Suppressor macrophage treated with lipopolysaccharide for 4 hours (primary cell): ENCODE measurements around the gene MAP2K7.
"Not testable (repeated sequence)": the region's sequence is repeated elsewhere in the genome, so short reads cannot be mapped to it uniquely, and the experiment has no call there.

ENCODE experiments used
- DNase-seq: peaks from one replicate; pipeline ENCODE4 v3.0.0-alpha.2; 2020

Gene MAP2K7

DNA sequence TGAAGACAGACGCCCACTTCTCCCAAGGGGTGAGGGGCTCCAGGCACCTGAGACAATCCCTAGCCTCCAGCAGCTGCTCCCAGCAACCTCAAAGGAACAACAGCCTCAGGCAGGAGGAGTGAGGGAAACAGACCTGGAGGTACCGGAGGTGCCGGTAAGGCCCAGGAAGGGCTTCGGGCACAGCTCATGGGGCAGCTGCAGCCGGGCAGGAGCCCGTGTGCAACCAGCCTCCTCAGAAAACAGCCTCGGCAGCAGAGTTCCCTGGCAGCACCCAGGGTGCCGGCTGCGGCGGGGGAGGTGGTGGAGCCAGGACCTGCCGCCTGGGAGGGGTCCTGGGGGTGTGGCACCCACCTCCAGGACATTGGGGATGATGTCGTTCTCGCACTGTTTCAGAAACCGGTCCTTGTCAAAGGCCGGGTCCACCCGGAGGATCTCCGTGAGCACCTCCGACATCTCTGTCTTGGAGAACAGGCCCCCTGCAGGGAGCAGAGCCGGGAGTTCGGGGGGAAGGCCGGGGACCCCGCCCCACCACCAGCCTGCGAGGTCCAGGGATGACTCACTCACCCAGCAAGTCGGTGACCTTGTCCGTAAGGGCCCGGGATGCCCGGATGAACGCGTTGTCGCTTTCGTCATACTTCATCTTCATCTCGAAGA is 28.7 kb downstream of the MAP2K7 start:
- DNase-seq = no peak

DNA sequence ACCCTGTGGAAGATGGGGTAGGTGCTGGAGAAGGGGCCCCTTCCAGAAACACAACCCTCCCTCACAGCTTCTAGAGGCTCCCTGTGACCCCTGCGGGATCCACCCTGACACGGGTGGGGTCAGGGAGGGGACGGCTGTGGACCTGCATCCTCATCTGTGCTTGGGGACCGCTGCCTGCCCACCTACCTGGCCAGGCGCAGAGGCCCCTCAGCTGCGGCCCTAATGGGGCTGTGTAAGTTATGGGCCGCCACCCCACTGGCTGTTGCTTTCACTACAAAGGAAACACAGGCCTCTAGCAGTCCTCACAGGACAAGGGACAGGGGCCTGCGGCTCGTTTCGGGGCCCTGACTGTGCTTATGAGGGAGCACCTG is 29.2 kb downstream of the MAP2K7 start:
- DNase-seq = no peak

DNA sequence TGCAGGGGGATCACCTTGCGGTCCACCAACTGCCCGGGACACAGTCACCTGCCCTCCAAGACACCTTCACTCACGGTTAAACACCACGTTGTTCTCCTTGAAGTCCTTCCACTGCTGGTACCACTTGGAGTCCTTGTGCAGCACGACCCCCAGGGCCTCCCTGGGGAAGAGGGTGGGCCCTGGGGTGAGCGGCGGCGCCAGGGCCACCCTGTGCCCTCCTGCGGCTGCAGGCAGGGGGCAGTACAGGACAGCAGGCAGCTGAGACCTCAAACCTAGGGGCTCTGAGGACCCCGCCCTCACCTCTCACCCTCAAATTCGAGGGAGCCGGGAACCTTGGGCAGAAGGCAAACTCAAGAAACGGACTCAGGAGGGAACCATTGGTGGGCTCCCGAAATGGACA is 29.7 kb downstream of the MAP2K7 start:
- DNase-seq = no peak

DNA sequence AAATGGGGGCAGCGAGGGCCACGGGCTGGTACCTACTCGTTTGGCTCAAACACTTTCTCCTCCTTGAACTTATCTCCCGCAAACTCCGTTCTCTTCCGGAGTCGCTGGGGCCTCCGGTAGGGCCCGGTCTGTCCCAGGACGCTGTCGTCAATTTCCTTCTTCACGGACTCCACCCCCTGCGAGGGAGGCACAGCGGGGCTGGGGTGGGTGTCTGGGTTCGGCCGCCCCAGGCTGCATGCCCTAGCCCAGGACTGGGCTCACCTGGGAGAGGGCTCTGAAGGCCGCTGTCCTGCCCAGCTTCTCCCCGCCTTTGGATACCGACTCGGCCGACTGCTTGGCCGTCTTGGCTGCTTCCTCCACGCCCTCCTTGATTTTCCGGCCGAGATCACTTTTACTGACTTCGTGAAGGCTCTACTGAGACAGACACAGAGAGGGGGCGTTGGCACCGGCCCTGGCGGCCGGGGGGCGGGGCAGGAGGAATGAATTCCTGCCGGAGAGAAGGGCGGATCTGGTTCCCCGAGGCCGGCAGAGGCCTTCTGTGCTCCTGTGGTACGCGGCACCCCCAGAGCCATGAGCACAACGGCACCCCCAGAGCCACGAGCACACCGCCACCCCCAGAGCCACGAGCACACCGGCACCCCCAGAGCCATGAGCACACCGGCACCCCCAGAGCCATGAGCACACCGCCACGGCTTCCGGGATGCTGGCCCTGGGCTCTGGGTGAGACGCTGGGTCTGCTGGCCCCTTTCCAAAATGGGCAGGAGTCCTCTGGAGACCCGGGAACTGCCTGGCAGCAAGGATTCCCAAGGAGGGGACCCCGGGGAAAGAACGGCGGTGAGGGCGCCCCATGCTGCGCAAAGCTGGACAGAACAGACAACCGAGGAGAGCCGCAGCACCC is 30.4 kb downstream of the MAP2K7 start:
- DNase-seq = no peak

DNA sequence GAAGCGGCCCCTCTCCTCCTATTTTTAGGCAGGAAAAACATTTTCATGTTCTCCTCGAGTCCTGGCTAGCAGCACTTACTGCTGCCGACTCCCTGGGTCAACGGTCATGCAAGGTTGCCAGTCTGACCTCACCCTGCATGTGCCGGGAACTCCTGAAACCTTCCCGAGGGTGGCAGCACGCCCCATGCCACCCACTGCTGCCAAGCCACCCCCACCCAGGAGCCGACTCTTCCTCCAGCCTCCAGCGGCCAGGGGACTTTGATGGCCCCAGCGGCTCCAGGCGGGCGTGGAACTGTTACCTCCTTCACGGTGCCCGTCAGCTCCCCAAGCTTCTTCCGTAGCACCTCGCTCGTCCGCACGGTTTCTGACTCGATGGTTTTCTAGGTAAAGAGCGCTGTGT is 31.1 kb downstream of the MAP2K7 start:
- DNase-seq = no peak

DNA sequence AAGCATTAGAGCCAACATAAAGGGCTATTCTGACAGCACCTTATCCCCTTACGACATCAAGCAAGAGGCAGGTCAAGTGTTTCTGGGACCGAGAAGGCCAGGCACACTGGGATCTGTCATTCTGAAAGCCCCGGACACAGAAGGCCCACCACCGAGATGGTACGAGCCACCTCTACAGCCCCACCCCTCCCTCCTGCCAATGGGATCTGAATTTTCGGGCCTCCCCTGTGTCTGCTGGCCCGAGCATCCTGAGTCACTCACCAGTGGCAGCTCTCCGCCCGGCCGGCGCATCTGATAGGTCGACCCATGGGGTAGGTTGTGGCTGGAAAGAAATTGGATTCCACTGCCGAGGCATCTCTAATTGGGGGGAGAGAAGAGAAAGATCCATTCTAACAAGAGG is 37.2 kb downstream of the MAP2K7 start:
- no peak for DNase-seq

DNA sequence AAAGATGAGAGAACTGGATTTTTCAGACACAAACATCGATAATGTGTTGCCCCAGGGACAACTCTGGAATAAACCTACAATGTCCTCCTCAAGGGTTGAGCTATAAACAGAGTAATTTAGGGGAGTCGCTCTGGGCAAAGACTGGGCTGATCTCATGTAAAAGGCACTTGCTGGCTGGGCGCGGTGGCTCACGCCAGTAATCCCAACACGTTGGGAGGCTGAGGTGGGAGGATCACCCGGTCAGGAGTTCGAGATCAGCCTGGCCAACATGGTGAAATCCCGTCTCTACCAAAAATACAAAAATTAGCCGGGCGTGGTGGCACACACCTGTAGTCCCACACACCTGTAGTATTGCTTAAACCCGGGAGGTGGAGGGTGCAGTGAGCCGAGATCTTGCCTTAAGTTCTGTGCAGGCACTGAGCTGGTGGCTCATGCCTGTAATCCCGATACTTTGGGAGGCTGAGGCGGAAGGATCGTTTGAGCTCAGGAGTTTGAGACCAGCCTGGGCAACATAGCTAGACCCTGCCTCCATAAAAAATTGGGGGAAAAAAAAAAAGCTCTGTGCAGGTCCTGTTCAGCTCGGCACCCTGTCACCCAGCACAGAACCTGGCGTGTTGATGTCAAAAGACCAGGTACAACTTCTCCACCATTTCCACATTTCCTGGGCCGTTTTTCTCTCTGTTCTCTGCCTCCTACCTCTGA is 38.4 kb downstream of the MAP2K7 start:
- DNase-seq = no peak

DNA sequence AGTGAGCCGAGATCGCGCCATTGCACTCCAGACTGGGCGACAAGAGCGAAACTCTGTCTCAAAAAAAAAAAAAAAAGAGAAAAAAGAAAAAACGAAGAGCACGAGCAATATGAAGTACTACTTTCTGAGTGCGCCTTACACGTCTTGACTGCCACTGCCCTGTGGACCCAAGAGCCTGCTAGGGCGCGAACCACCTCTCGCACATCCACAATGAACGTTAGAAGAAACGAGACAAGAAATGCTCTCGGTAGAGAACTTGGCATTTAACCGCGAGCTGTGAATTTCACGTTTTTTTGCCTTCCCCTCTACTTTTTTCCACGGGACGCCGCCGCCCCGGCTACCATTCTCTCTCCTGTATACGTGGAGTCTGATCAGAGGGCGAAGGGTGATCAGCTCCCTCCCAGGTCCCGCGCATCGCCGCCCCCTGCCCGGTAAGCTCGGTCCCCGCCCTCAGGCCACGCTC is 39.3 kb downstream of the MAP2K7 start:
- DNase-seq = peak; percentile 16

DNA sequence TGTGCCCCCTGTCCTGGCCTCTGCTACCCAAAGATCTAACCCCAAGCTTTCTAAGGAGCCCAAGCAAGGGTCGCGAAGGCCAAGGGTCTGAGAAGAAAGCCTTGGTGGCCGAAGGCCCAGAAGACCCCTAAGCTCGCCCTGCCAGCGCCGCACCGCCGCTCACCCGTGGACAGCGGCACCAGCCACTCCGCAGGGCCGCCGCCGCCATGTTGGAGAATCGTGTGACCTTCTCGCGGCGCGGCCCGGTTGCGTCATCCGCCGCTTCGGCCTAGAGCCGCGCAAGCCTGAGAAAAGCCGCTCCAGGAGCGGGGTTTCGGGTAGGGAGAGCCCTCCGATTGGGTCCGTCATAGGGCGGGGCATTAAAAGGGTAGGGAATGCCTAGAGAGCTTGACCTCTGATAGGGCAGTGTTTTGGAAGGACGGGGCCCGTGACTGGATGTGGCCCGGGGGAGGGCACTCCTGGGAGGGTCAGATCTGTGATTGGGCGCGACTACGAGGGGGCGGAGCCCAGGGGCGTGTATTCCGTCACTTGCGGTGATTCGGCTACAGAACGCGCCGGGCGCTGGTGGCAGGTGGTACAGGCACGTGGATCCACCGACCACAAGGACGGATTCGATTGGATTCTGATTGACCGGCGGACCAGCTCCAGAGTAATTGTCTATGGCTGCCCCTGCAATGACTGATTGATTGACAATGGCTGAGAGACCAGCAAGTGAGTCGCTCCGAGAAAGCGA is 39.9 kb downstream of the MAP2K7 start, which contains the start of gene TIMM44:
Gene TIMM44 (minus strand): TSS at position 223 of the 733 bp plus-strand sequence. CDS start 15 bp downstream, at position 208.
- peak; percentile 100 for DNase-seq

DNA sequence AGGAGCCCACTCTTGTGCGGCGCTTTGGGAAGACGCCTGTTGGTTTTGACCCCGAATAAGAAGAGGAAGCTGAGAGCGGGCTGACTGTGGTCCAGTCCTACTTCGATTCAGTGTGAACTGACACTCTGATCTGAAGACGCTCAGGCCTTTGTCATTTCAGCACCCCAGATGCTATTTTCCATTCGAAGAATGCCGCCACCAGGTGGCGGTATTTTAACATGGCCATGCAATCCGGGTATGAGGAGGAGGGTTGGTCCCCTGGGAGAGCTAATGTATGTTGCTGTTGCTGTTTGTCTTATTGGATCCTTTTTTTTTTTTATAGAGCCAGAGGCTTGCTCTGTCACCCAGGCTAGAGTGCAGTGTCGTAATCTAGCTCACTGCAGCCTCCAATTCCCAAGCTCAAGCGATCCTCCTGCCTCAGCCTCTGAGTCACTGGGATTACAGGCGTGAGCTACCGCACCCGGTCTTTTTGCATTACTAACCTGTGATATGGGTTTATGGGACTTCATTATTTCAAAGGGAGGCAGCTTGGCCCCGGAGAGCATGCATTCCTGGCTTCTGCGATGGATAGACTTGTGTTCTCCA is 40.6 kb downstream of the MAP2K7 start:
- peak; percentile 93 for DNase-seq

DNA sequence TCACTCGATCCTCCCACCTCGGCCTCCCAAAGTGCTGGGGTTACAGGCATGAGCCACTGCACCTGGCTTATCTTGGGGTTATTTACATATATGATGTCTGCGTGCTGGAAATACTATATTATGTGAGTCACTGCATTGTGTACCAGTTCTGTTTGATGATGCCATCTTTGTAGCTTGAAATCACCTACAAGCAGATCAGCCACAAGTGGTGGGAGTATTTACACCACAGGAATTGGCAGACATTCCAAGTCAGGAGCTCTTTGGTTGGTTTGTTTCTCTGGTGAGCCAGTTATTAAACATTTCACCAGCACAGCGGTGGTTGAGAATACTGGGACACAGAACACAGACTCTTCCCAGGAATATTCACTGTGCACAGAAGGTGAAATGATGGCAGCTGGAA is 44.3 kb downstream of the MAP2K7 start:
- no peak for DNase-seq

DNA sequence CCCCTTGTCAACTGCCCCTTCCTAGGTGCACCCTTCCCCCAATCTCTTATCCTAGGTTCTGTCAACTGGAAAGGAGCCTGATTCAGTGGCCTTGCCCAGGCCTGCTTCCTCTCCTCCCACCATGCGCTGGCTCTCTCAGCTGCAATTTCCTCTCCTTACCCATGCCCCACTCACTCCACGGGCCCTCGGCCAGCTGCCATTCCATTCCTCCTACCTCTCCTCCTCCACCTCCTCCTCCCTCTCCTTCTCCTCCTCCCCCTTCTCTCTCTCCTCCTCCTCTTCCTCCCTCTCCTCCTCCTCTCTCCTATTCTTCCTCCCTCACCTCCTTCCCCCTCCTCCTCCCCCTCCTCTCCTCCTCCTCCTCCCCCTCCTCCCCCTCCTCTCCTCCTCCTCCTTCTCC is 49.4 kb downstream of the MAP2K7 start:
- DNase-seq = no peak

DNA sequence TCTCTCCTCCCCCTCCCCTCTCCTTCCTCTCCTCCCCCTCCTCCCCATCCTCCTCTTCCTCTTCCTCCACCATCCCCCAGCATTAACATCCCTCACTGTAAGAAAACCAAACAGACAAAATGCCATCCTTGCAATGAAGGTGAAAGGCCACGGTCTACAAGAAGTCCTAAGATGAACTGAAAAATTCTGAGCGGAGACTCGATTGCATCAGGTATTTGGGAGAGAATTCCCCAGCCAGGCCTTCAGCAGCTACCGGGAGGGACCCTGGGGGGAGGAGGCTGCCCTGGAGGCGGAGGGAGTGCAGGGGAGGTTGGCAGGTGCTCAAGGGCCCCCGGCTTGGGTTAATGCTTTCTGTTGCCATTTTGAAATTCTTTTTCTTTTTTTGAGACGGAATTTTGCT is 49.9 kb downstream of the MAP2K7 start:
- no peak for DNase-seq

DNA sequence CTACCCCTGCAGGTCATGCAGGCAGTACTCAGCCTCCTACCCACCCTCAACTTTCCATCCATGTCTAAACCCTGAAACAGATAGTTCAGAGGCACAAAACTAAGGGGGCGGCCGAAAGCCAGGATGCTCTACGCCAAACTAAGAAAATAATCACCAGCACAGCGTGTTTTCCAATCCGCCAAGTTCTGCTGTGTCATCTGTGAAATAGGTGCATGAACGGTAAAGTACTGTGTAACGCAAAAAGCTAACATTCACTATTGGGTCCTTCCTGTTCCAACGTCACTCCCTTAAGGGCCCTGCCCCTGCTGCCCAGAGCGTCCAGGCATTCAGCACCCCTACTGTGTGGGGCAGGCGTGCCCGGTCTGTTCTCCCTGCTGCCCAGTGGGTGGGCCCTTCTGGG is 52.0 kb downstream of the MAP2K7 start:
- DNase-seq = no peak

DNA sequence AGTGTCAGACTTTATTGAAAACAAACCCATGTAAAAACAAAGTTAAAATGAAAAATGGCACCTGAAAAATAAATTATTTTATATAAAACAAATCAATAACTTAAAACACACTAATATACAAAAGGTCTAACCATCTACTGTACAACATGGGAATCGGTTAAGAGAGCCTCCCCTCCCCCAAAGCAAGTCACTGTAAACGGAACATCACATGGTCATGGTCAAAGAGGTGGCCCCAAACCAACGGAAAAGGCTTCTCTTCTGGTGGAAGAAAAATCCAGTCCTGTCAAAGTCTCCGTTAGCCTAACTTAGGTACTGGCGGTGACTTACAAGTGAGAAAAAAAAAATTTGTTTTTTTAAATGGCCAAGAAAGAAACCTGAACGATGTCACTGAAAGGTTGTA is 55.5 kb downstream of the MAP2K7 start:
- no peak for DNase-seq

DNA sequence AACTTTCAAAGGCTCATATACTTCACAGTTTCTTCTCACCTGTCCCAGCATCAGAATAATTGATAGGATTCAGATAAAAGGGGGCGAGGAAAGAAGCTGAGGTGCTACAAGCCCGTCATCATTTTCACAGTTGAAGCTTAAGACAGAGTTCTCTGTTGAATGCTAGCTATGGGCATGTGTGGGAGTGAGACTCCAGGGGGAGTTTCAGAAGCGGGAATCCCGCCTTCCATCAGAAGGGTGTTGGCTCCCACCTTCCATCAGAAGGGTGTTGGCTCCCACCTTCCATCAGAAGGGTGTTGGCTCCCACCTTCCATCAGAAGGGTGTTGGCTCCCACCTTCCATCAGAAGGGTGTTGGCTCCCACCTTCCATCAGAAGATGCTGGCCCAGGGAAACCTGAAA is 57.4 kb downstream of the MAP2K7 start:
- DNase-seq = not testable (repeated sequence)

DNA sequence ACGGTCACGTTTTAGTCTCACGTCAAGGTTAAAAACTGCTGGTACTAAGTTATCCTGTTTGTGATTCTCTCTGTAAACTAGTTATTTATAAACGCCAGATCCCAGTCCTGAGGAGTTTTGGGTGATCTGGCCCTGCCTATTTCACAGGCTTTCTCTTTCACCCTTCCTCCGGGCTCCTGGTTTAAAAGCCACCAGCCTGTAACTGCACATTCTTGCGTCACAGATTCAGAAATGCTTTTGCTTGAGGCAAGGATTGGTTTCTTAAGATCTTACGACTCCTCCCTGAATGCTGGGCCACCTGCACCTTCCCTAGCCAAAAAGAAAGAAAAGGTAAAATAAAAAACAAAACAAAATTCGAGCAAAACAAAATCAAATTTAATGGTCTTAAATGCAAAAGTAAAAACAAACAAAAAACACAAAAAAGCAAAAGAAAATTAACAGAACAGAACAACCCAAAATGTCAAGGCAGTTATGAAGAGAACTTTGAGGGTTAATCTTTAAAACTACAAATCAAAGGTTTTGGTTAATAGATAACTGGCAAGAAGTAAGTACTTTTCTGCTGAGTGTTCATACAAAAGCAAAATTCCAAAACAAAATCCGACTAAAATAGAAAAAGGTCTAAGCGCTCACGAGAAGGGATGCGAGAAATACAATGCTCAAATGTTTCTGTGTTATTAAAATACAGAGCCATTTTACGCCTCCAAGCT is 58.4 kb downstream of the MAP2K7 start:
- no peak for DNase-seq

DNA sequence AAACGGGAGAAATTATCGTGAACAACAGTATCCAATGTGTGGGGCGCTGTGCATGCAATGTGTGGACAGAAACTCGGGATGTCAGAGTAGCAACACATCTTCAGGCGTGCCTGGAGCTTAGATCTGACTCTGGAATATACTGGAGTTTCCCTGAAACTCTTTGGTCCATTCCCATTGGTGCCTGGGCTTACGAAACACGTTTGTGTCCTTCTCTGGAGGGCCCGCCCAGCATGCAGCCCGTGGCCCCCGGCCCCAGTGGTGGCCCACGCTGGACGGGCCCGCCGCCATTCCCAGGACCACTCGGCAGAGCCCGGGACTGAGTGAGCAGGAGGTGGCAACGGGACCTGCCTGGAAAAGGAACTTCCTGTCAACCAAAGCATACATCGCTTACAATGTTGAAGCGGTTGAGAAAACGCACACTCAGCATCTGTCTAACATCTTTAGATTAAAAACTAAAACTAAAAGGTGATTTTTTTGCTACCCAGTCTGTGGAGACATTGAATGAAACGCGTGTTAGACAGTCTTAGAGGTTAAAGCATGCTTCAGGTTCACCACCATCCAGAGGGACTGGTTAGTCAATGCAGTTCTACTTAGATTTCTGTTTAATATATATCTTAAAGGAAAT is 59.1 kb downstream of the MAP2K7 start:
- no peak for DNase-seq

DNA sequence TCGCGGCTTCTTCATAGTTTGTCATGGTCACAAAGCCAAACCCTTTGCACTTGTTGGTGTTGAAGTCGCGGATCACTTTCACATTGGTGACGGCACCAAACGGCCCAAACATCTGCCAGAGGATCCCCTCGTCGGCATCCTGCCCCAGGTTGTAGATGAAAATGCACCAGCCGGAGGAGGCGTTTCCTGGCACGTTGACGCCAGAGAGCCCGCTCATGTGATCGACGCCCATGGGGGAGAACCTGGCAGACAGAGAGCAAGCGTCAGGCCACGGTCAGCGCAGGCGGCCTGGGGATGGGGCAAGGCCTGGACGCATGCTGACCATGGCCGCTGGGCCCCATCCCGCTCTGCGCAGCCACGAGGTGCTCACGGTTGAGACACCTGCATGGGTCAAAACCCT is 59.9 kb downstream of the MAP2K7 start:
- no peak for DNase-seq
